ENCODE measurements around the gene IGF1. TPM values are rescaled to one million over a fixed set of nuclear protein-coding genes. Genes with fewer than 3 reads are reported as not detected.

Gene IGF1
- polyA plus RNA-seq, 4 donors = 4.5 to 10.0 (median 8.0) TPM; not detected in 1

DNA sequence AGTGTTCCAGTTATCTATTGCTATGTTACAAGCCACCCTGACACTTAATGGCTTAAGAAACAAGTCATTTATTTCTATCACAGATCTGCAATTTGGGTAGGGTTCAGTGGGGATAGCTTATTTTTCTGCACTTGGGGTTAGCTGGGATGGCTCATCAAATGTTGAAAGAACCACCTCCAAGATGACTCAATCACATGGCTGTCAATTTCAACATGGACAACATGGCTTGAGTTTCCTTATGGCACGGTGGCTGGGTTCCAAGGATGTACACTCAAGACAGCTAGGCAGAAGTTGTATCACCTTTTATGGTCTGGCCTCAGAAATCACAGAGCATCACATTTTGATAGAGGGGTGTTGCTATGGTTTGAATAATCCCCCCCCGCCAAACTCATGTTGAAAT lies 24.5 kb upstream of the IGF1 start:
- H3K4me1 ChIP-seq (ENCODE audit: control insufficient read depth in 3 of 3, insufficient read depth in 2 of 3, low read depth in 1 of 3, low read length in 2 of 3) = no peaks in the 10 kb centered on the region
- no peaks in the 10 kb centered on the region for H3K27me3 ChIP-seq (ENCODE audit: control insufficient read depth in 3 of 3, insufficient read depth in 3 of 3, low read length in 3 of 3)
- H3K4me3 ChIP-seq (ENCODE audit: low read depth in 1 of 3, low read length in 3 of 3) = no peak overlapping the region
- WGBS, 3 donors = 87 to 97% (median 95%) methylated on average over 2 of the region's 2 CpGs
- FAIRE-seq = no peak
- H3K9me3 ChIP-seq (ENCODE audit: control insufficient read depth in 2 of 2, insufficient read depth in 1 of 2, low read depth in 1 of 2, low read length in 1 of 2) = peaks cover 0 to 5% of the 10 kb centered on the region in 2 donors
- no peak overlapping the region for H3K27ac ChIP-seq (ENCODE audit: low read depth in 1 of 3, low read length in 2 of 3)
- no peak for DNase-seq
- no peaks in the 10 kb centered on the region for H3K36me3 ChIP-seq (ENCODE audit: control insufficient read depth in 3 of 3, insufficient read depth in 2 of 3, low read depth in 1 of 3, low read length in 3 of 3)

DNA sequence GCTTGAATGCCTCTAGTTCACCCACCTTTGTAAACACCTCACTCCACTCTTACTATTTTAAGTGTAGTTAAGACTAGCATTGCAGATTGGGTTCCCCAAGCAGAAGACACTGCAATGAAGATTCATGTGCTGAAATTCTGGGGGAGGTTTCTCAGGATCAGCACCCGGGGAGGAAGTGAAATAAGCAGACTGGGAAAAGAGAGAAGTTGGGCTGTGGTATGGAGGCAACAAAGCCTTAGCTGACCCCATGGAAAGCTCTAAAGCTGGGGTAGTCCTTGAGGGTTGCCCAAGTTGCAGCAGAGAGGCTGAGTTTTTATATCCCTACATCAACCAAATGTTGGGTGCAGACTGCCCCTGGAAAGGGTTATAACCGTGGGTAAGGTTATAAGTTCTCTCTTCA lies 23.9 kb upstream of the IGF1 start:
- FAIRE-seq (no peak), DNase-seq (no peak)
- Histone ChIP-seq H3K4me3 (ENCODE audit: low read depth in 1 of 3, low read length in 3 of 3) (no peak overlapping the region), H3K4me1 (ENCODE audit: control insufficient read depth in 3 of 3, insufficient read depth in 2 of 3, low read depth in 1 of 3, low read length in 2 of 3) (no peaks in the 10 kb centered on the region), H3K9me3 (ENCODE audit: control insufficient read depth in 2 of 2, insufficient read depth in 1 of 2, low read depth in 1 of 2, low read length in 1 of 2) (peaks cover 0 to 5% of the 10 kb centered on the region in 2 donors), H3K36me3 (ENCODE audit: control insufficient read depth in 3 of 3, insufficient read depth in 2 of 3, low read depth in 1 of 3, low read length in 3 of 3) (no peaks in the 10 kb centered on the region), H3K27me3 (ENCODE audit: control insufficient read depth in 3 of 3, insufficient read depth in 3 of 3, low read length in 3 of 3) (no peaks in the 10 kb centered on the region), H3K27ac (ENCODE audit: low read depth in 1 of 3, low read length in 2 of 3) (no peak overlapping the region)
- 67 to 89% (median 70%) methylated on average over 2 of the region's 2 CpGs for WGBS, 3 donors

DNA sequence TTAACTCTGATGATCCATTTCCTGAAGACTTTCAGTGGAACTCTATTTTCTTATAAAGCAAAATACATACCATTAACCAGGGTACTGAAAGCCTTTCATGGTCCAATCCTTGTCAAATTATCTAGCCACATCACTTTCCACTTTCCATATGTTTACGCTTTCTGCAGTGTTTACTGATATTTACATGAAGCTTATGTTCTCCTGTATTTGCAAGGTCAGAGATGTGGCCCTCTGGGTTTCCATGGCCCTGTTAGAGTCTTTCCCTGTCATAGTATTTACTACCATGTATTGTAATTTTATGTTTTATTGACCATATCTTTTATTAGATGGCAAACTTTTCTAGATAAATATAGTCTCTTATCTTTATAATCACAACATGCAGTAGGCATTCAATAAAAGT lies 23.5 kb upstream of the IGF1 start:
- no peak for DNase-seq
- Histone ChIP-seq H3K4me3 (ENCODE audit: low read depth in 1 of 3, low read length in 3 of 3) (no peak overlapping the region), H3K4me1 (ENCODE audit: control insufficient read depth in 3 of 3, insufficient read depth in 2 of 3, low read depth in 1 of 3, low read length in 2 of 3) (no peaks in the 10 kb centered on the region), H3K27me3 (ENCODE audit: control insufficient read depth in 3 of 3, insufficient read depth in 3 of 3, low read length in 3 of 3) (no peaks in the 10 kb centered on the region), H3K36me3 (ENCODE audit: control insufficient read depth in 3 of 3, insufficient read depth in 2 of 3, low read depth in 1 of 3, low read length in 3 of 3) (no peaks in the 10 kb centered on the region), H3K27ac (ENCODE audit: low read depth in 1 of 3, low read length in 2 of 3) (no peak overlapping the region), H3K9me3 (ENCODE audit: control insufficient read depth in 2 of 2, insufficient read depth in 1 of 2, low read depth in 1 of 2, low read length in 1 of 2) (peaks cover 0 to 5% of the 10 kb centered on the region in 2 donors)
- WGBS, 3 donors = 0% methylated on average over 1 of the region's 1 CpG
- FAIRE-seq = no peak

DNA sequence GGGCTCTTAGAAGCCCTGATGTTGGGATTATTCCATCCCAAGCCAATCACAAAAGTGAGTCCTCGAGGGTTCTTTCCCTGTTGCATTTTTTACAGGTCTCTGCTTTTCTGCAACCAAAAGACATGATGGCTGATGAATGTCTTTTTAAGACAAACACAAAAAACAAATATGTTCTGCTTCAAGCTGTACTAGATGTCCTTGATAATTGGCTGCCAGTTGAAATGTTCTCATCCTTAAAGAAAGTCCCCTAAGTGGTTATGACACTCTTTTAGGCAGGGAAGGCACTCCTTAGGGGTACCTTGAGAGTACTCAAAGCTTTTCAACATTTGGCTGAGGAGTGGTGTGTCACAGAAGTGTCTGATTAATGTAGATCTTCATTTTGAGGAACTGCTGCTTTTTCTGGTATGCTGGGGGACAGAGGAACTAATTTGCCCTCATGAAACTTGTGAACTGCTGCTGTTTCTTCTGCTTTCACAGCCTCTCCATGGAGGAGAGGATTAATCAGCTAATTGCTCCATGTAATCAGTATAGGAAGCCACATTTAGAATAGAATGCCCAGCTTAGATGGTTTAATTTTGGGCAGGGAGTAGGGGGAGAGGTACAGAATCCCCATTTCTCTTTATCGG lies 22.8 kb upstream of the IGF1 start:
- Histone ChIP-seq H3K9me3 (ENCODE audit: control insufficient read depth in 2 of 2, insufficient read depth in 1 of 2, low read depth in 1 of 2, low read length in 1 of 2) (peaks cover 0 to 5% of the 10 kb centered on the region in 2 donors), H3K36me3 (ENCODE audit: control insufficient read depth in 3 of 3, insufficient read depth in 2 of 3, low read depth in 1 of 3, low read length in 3 of 3) (no peaks in the 10 kb centered on the region), H3K4me1 (ENCODE audit: control insufficient read depth in 3 of 3, insufficient read depth in 2 of 3, low read depth in 1 of 3, low read length in 2 of 3) (no peaks in the 10 kb centered on the region), H3K4me3 (ENCODE audit: low read depth in 1 of 3, low read length in 3 of 3) (no peak overlapping the region), H3K27ac (ENCODE audit: low read depth in 1 of 3, low read length in 2 of 3) (no peak overlapping the region), H3K27me3 (ENCODE audit: control insufficient read depth in 3 of 3, insufficient read depth in 3 of 3, low read length in 3 of 3) (no peaks in the 10 kb centered on the region)
- DNase-seq (no peak), FAIRE-seq (no peak)
- WGBS, 3 donors = 76 to 79% (median 78%) methylated on average over 2 of the region's 2 CpGs

DNA sequence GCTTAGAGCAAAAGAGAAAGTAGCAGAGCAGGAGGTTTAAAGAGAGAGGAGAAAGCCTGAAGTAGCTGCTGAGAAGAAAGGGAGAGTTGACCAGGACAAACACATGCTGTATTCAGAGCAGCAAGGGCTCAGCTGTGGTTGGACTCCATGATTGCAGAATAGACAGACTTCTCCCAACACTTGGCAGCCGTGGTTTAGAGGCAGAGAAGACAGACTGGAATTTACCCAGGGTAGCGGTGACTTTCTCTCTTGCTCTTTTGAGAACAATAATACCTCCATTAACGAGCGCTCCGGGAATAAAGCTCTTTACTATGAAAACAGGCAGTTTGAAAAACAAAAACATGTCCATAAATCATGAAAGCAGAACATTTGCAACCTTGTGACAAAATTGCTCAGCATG lies 21.4 kb upstream of the IGF1 start:
- H3K36me3 ChIP-seq (ENCODE audit: control insufficient read depth in 3 of 3, insufficient read depth in 2 of 3, low read depth in 1 of 3, low read length in 3 of 3) = no peaks in the 10 kb centered on the region
- peaks cover 0 to 5% of the 10 kb centered on the region in 2 donors for H3K9me3 ChIP-seq (ENCODE audit: control insufficient read depth in 2 of 2, insufficient read depth in 1 of 2, low read depth in 1 of 2, low read length in 1 of 2)
- no peaks in the 10 kb centered on the region for H3K27me3 ChIP-seq (ENCODE audit: control insufficient read depth in 3 of 3, insufficient read depth in 3 of 3, low read length in 3 of 3)
- 60 to 72% (median 71%) methylated on average over 5 of the region's 5 CpGs for WGBS, 3 donors
- H3K4me1 ChIP-seq (ENCODE audit: control insufficient read depth in 3 of 3, insufficient read depth in 2 of 3, low read depth in 1 of 3, low read length in 2 of 3) = no peaks in the 10 kb centered on the region
- no peak overlapping the region for H3K27ac ChIP-seq (ENCODE audit: low read depth in 1 of 3, low read length in 2 of 3)
- no peak for FAIRE-seq
- DNase-seq = no peak
- H3K4me3 ChIP-seq (ENCODE audit: low read depth in 1 of 3, low read length in 3 of 3) = no peak overlapping the region

GRCh38 chr12:102498471-102498870 lies 18.1 kb upstream of the IGF1 start:
- Histone ChIP-seq H3K27ac (ENCODE audit: low read depth in 1 of 3, low read length in 2 of 3) (no peak overlapping the region), H3K4me1 (ENCODE audit: control insufficient read depth in 3 of 3, insufficient read depth in 2 of 3, low read depth in 1 of 3, low read length in 2 of 3) (no peaks in the 10 kb centered on the region), H3K36me3 (ENCODE audit: control insufficient read depth in 3 of 3, insufficient read depth in 2 of 3, low read depth in 1 of 3, low read length in 3 of 3) (no peaks in the 10 kb centered on the region), H3K9me3 (ENCODE audit: control insufficient read depth in 2 of 2, insufficient read depth in 1 of 2, low read depth in 1 of 2, low read length in 1 of 2) (no peaks in the 10 kb centered on the region), H3K4me3 (ENCODE audit: low read depth in 1 of 3, low read length in 3 of 3) (no peak overlapping the region), H3K27me3 (ENCODE audit: control insufficient read depth in 3 of 3, insufficient read depth in 3 of 3, low read length in 3 of 3) (no peaks in the 10 kb centered on the region)
- FAIRE-seq (no peak), DNase-seq (no peak)
- 23 to 58% (median 42%) methylated on average over 1 of the region's 1 CpG for WGBS, 3 donors

GRCh38 chr12:102497743-102498142 lies 17.4 kb upstream of the IGF1 start:
- Histone ChIP-seq H3K4me1 (ENCODE audit: control insufficient read depth in 3 of 3, insufficient read depth in 2 of 3, low read depth in 1 of 3, low read length in 2 of 3) (no peaks in the 10 kb centered on the region), H3K4me3 (ENCODE audit: low read depth in 1 of 3, low read length in 3 of 3) (no peak overlapping the region)

GRCh38 chr12:102496591-102496990 lies 16.2 kb upstream of the IGF1 start:
- H3K27me3 ChIP-seq (ENCODE audit: control insufficient read depth in 3 of 3, insufficient read depth in 3 of 3, low read length in 3 of 3) = no peaks in the 10 kb centered on the region
- DNase-seq = no peak
- no peaks in the 10 kb centered on the region for H3K36me3 ChIP-seq (ENCODE audit: control insufficient read depth in 3 of 3, insufficient read depth in 2 of 3, low read depth in 1 of 3, low read length in 3 of 3)
- no peak for FAIRE-seq
- no peak overlapping the region for H3K27ac ChIP-seq (ENCODE audit: low read depth in 1 of 3, low read length in 2 of 3)
- no peaks in the 10 kb centered on the region for H3K4me1 ChIP-seq (ENCODE audit: control insufficient read depth in 3 of 3, insufficient read depth in 2 of 3, low read depth in 1 of 3, low read length in 2 of 3)
- H3K4me3 ChIP-seq (ENCODE audit: low read depth in 1 of 3, low read length in 3 of 3) = no peak overlapping the region
- 67 to 69% (median 68%) methylated on average over 6 of the region's 6 CpGs for WGBS, 3 donors
- H3K9me3 ChIP-seq (ENCODE audit: control insufficient read depth in 2 of 2, insufficient read depth in 1 of 2, low read depth in 1 of 2, low read length in 1 of 2) = no peaks in the 10 kb centered on the region

More at GRCh38 chr12:102497743-102498142, 17.4 kb upstream of the IGF1 start:
- H3K27me3 ChIP-seq (ENCODE audit: control insufficient read depth in 3 of 3, insufficient read depth in 3 of 3, low read length in 3 of 3) = no peaks in the 10 kb centered on the region
- no peak for DNase-seq
- H3K27ac ChIP-seq (ENCODE audit: low read depth in 1 of 3, low read length in 2 of 3) = no peak overlapping the region
- H3K9me3 ChIP-seq (ENCODE audit: control insufficient read depth in 2 of 2, insufficient read depth in 1 of 2, low read depth in 1 of 2, low read length in 1 of 2) = no peaks in the 10 kb centered on the region
- no peaks in the 10 kb centered on the region for H3K36me3 ChIP-seq (ENCODE audit: control insufficient read depth in 3 of 3, insufficient read depth in 2 of 3, low read depth in 1 of 3, low read length in 3 of 3)
- WGBS, 3 donors = 75 to 79% (median 79%) methylated on average over 1 of the region's 1 CpG
- FAIRE-seq = no peak

DNA sequence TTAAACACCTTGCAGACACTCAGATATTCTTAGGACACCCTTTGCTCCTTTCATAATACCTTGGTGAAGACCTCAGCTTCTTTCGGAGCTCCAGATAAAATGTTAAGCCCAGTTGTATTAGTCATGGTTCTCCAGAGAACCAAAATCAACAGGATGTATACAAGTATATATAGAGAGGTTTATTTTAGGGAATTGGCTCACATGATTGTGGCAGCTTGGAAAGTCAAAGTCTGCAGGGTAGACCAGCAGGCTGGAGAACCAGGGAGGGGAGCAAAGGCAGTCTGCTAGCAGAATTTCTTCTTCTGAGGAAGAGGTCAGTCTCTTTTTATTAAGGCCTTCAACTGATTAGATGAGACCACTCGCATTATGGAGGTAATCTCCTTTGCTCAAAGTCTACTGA lies 6.9 kb upstream of the IGF1 start:
- FAIRE-seq (no peak), DNase-seq (no peak)
- Histone ChIP-seq H3K9me3 (ENCODE audit: control insufficient read depth in 2 of 2, insufficient read depth in 1 of 2, low read depth in 1 of 2, low read length in 1 of 2) (no peaks in the 10 kb centered on the region), H3K4me3 (ENCODE audit: low read depth in 1 of 3, low read length in 3 of 3) (no peak overlapping the region), H3K27ac (ENCODE audit: low read depth in 1 of 3, low read length in 2 of 3) (no peak overlapping the region), H3K36me3 (ENCODE audit: control insufficient read depth in 3 of 3, insufficient read depth in 2 of 3, low read depth in 1 of 3, low read length in 3 of 3) (no peaks in the 10 kb centered on the region), H3K27me3 (ENCODE audit: control insufficient read depth in 3 of 3, insufficient read depth in 3 of 3, low read length in 3 of 3) (no peaks in the 10 kb centered on the region), H3K4me1 (ENCODE audit: control insufficient read depth in 3 of 3, insufficient read depth in 2 of 3, low read depth in 1 of 3, low read length in 2 of 3) (no peaks in the 10 kb centered on the region)
- 83 to 86% (median 86%) methylated on average over 2 of the region's 2 CpGs for WGBS, 3 donors

All from small intestine (tissue), 7 donors.